GM21447 (cell line): ENCODE results near the gene CACNA1A.
"Not testable (repeated sequence)": the region's sequence is repeated elsewhere in the genome, so short reads cannot be mapped to it uniquely, and the experiment has no call there.

Experiments
- ATAC-seq: cut with Tn5 transposase; IDR thresholded peaks from one replicate; pipeline ENCODE4 v1.9.1; 2021; ENCODE audit not compliant: unreplicated experiment

The CACNA1A gene

DNA sequence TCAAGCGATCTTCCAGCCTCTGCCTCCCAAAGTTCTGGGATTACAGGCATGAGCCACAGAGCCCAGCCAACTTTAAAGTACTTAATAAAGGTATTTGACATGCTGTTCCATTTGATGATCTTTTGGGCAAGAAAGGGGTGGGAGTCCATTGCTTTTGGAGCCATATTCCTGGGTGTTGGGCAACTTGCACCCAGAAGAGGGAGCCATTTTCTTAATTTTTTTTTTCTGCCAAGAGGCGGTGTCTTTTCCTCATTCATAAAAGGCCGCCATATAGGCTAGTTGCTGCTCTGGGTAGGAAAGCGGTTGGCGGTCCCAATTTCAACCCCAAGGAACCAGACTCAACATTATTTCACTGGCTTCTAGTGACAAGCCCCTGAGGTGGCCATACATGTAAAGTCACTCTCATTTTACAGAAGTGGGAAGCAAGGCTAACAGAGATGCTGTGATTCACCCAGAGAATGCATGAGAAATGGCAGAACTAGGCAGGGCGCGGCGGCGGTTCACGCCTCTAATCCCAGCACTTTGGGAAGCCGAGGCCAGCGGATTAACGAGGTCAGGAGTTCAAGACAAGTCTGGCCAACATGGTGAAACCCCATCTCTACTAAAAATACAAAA lies 139.6 kb downstream of the CACNA1A start:
- ATAC-seq, result no peak

DNA sequence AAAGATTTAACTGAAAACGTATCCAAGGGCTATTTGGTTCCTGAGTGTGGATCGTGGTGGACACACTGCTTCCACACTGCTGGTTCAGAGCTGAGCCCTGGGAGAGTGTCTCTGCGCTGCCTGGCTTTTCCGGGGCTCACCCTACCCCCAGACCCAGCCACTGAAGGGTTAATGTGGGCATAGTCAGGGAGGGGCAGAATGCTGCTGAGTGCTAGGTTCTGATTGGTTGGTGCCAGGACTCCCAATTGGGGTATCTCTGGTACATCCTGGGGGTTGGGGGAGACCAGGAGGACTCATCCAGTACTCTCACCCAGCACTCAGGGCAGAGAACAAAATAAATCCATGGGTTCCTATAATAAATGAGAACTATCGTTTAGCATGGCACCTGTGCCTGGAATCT lies 142.3 kb downstream of the CACNA1A start:
- ATAC-seq, result no peak

DNA sequence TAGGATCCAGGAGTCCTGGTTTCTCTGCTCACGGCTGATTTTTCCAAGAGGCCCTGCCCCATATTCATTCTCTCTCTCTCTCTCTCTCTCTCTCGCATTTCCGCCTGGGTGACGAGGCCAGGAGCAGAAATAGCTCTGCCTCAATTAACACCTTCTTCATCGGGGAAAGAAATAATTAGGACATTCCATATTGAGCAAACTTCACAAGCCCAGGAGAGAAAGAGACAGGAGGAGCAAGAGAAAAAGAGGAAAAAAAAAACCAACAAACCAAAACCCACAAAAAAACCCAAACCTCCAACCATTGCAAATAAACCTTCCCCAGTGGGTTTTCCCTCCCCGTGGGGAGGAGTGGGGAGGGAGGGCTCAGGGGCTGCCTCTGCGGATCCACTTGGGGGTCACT lies 143.0 kb downstream of the CACNA1A start:
- no peak for ATAC-seq

DNA sequence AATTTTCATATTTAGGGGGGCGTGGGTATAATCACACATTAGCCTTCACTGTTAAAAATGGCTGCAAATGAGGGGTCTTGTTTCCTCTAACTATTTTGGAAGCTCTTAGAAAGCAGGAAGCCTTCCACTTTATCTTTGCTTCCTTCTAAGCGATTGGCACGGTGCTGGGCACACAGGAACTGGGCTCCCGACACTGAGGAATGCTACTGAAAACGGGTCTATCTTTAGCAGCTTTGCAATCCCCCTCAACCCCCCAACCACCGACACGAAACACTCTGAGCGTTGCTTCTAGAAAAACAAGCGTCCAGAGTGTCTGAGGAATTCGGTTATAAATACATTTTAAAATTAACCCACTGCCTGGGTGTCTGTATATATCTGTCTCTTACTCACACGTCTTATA lies 143.6 kb downstream of the CACNA1A start:
- no peak for ATAC-seq

DNA sequence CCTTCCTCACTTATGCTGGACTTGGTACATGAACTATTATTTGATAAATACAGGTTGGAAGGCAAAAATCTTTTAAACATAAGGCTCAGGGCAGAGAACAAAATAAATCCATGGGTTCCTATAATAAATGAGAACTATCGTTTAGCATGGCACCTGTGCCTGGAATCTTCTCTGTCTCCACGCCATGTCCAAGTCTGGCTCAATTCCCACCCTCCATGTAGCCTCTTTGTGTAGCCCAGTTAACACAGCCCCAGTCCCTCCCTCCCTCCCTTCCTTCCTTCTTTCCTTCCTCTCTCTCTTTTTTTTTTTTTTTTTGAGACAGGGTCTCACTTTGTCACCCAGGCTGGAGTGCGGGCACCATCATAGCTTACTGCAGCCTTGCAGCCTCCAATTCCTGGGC lies 144.6 kb downstream of the CACNA1A start:
- not testable (repeated sequence) for ATAC-seq

DNA sequence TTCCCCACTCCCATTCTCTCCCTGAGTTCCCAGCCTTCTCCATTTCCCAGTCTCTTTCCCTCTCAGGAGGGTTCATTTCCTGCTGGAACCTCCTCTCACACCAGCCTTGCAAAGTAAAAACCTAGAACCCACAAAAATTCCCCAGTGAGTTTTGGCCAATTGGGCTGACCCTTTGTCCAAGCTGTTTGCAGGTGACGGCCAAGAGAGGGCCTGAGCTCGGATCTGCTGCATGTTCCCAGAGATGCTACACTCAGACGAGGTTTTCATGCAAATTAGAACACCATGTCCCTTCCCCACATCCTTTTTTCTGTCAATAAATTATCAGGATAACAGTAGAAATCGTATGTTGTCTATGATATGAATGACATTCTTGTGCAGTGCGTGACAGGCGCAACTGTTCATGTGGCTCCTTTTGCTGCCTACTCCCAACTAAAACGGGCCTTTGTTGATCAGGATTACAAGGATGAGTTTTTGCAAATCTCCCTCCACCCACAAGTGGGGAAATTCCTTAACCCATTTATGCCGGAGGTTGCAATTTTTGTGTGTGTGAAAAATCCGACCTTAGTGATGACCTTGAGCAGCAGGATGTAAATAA lies 149.5 kb downstream of the CACNA1A start:
- no peak for ATAC-seq

DNA sequence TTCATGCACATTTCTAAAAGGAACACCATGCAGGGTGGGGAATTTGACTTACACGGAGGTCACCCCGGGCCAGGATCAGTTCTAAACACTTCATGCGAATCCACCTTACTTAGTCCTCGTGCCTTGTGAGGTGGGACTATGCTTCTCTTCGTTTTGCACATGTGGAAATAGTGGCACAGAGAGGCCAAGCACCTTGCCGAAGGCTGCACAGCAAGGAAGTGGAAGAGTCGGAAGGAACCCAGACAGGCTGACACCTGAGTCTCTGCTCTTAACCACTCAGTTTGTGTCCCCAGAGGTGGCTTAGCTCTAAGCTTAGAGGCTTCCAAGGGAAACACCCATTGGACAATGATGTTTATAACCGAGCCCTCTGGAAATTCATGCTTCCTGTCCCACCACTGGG lies 150.1 kb downstream of the CACNA1A start:
- ATAC-seq, result no peak

DNA sequence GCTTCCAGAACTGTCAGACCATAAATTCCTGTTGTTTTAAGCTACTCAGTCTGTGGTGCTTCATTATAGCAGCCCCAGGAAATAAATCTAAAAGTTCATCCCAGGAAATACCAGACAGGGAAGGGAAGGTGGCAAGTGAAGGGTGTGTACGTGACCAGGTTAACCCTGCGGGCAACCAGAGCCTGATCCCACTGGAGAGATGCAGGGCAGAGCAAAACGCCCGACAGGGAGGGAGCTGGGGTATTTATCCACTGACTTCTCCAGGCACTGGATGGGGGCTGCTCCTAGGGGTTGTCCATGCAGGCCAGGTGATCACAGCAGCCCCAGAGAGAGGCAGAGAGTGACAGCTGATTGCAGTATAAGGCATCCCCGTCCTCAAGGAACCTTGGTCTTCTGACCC lies 150.9 kb downstream of the CACNA1A start:
- ATAC-seq, result no peak

DNA sequence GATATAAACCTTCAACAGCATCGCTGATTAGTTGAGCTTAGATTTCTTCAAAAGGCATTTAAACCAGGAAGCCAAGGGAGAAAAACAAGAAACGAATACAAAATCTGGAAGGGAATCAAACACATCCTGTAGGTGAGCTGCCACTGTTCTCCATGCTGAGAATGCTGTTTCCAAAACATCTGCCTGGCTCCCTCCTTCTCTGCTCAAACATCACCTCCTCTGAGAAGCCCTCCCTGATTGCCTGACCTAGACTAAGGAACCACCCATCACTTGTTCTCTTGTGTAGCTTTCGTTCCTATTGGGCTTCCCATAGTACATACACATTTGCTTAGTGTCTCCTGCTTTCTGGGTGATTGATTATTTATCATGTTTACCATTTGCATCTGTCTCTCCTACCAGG lies 152.7 kb downstream of the CACNA1A start:
- no peak for ATAC-seq

DNA sequence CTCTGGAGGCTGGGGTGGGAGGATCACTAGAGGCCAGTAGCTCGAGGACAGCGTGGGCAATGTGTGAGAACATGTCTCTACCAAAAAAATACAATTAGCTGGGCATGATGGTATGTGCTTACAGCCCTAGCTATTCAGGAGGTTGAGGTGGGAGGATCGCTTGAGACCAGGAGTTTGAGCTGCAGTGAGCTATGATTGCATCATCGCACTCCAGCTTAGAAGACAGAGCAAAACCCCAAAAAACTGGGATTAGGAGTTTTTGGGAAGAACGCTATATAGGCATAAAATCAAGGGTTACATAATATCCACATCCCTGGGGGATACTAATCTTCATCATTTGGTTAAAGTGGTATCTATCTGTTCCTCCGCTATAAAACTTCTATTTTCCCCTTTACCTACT lies 155.5 kb downstream of the CACNA1A start:
- ATAC-seq, result no peak

DNA sequence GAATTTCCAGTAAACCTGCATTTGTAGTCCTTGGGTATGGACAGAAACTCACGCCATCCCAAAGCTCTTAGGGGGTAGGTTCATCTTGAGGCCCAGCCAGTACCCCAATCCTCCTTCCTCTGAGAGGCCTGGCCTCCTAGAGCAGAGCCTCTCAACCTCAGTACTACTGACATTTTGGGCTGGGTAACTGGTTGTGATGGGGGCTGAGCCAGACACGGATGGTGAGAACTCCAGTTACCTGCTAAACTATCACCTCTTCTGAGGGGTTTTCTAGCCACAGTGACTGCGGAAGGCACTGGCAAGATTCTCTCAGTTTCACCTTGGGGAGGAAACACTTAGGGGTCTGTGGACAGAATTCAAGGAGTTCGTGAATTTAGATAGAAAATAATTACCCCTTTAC lies 156.2 kb downstream of the CACNA1A start:
- ATAC-seq, result no peak

DNA sequence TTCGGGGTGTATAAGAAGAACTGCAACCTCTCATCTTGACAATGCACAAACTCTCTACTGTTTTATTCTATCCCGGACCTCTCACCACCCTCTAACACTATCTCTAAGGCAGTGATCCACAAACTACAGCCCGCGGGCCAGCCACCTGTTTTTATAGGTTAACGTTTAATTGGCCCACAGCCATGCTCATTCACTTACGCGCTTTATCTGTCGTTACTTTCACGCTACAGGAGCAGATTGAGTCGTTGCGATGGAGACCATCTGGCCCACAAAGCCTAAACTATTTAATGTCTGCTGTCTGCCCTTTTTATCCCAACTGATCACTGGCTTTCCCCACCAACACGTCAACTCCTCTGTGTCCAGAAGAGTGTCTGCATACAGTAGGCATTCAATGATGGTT lies 158.9 kb downstream of the CACNA1A start:
- no peak for ATAC-seq

DNA sequence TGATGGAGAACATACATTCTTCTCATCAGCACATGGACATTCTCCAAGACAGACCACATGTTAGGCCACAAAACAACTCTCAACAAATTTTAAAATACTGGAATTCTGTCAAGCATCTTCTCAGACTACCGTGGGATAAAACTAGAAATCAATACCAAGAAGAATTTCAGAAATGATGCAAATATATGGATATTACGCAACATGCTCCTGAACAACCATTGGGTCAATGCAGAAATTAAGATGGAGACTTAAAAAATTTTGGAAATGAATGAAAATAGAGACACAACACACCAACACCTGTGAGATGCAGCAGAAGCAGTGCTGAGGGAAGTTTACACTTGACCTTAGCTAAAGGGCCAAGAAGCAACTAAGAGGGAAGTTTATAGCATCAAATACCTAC lies 162.8 kb downstream of the CACNA1A start:
- ATAC-seq, result no peak

DNA sequence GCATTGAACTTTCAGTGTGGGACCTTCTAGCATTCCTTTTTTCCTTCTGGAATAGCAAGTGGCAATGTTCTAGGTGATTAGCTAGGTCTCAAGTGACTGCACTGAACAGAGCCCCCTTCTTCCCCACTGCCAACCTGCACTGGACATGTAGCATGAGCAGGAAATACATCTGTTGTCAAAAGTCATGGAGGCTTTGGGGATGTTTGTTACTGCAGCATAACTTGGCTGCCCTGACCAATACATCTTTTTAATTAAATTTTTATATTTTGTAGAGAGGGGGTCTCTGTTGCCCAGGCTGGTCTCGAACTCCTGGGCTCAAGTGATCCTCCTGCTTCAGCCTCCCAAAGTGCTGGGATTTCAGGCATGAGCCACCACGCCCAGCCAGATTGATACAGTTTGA lies 163.6 kb downstream of the CACNA1A start:
- no peak for ATAC-seq

DNA sequence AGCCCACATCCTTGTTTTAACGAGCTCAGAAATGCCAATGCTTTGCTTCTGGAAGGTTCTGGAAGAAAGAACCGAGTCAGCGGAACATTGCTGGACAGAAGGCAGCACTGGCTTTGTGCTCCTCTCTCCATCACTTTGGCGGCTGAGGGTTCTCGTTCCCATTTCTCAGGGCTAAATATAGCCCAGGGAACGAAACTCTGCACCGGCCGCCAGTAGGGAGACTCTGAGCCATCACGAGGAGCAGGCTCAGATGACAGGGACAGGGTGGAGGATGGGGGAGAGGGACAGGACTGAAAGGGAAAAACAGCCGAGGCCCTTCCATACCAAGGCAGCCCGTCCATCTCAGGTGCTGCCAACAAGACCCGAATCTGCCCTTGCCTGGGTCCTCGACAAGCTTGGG lies 166.4 kb downstream of the CACNA1A start:
- ATAC-seq, result no peak

DNA sequence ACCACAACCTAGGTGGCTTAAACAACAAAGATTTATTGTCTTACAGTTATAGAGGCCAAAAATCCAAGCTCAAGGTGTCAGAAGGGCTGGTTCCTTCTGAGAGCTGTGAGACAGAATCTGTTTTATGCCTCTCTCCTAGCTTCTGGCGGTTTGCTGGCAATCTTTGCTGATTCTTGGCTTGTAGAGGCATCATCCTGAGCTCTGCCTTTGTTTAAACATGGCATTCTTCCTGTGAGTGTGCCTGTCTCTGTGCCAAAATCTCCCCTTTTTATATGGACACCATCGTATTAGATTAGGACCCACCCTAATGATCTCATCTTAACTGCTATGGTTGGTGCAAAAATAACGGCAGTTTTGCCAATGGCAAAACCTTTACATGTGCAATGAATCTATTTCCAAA lies 169.1 kb downstream of the CACNA1A start:
- ATAC-seq, result no peak

DNA sequence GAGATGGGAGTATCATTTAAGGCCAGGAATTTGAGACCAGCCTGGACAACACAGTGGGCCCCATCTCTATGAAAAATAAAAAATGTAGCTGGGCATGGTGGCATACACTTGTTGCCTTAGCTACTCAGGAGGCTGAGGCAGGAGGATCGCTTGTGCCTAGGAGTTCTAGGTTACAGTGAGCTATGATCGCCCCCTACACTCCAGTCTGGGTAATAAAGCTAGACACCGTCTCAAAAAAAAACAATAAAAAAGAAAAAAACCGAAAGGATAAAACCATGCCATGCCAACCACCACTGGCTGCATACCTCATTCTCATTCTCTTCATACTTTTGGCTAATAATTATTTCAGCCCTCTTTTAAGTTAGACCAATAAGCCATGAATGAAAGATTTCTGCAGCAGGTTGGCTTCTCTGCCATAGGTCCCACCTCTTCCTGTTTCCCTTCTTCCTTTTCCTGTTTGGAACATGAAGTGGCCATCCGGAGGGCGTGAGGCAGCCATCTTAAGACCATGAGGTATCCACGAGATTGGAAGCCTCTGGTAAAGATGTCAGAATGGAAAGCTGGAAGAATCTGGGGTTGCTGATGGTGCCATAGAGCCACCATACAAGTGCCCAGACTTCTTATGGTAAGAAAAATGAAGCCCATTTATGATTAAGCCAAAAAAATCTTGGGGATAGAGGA lies 171.3 kb downstream of the CACNA1A start:
- ATAC-seq, result no peak

DNA sequence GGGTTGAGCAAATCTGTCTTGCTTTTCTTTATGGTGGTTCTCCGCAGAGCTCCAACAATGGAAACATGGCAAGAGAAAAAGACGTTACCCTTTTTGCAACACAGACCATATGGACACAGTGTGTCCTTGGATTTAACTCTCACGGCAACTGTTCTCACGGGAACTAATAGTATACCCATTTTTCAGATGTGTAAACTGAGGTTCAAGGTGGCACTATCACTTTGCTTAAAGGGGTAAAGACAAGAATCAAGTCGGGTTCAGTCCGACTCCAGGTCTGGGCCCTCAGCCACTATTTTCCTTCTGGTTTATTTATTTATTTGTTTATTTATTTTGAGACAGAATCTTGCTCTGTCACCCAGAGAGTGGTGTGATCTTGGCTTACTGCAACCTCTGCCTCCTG lies 176.0 kb downstream of the CACNA1A start:
- ATAC-seq, result no peak

DNA sequence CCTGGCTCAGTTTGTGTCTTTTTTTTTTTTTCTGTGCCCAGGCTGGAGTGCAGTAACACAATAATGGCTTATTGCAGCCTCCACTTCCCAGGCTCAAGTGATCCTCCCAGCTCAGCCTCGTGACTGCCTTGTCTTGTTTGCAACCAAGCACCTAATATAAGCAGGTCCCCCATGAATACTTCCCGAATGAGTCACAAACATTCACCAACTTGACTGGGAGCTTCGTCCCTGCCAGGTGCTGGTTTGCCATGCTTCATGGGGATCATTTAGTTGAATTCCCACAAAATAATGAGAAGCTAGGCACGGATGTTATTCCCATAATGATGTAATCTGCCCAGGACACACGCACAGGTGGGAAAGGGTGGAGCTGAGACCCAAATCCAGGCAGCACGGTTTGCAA lies 176.5 kb downstream of the CACNA1A start:
- no peak for ATAC-seq

DNA sequence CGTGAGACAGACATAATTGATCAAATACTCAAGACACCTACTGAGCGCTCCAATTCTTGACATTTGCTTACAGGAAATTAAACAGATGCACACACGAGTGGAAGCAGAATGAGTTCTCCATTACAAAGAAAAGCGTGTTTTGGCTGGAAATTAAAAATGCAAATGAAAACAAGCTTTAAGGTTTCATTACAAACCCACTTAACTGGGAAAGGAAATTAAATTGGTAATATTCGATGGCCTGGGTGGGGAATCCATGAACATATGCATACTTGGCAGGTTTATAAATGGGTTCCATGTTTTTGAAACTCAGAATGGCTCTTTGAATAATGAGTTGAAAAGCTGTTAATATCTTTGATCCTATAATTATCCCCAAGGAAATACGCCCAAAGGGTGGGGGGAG lies 178.0 kb downstream of the CACNA1A start:
- no peak for ATAC-seq

DNA sequence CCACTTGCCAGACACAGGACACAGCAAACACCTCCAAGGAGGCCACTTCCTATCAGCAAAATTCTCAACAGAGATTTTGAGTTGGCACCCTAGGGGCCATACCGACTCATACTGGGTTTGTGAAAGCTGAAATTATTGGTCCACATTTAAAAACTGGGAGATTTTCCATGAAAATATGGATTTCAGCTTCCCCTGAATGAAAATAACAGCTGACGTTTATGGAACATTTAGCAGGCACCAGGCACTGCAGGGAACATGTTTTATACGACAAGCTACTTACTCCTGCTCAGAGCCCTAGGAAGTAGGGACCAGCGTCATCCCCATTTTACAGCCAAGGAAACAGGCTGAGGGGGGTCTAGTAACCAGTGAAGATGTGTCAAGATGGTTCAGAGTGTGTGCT lies 186.8 kb downstream of the CACNA1A start:
- ATAC-seq, result no peak

DNA sequence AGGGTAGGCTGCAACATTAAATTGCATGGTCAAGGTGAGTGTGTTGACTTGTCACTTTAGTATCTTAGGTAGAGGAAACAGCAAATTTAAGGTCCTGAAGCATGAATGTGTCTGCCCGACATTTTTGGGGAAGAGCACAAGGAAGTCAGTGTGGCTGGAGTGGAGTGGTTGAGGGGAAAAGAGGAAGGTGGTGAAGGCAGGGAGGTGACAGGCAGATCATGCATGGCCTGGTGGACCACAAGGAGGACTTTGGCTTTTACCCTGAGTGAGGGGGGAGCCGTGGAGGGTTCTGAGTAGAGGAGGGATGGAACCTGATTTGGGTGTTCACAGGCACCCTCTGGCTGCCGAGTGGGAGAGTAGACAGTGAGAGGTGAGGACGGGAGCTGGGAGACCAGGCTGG lies 188.1 kb downstream of the CACNA1A start:
- ATAC-seq, result no peak

DNA sequence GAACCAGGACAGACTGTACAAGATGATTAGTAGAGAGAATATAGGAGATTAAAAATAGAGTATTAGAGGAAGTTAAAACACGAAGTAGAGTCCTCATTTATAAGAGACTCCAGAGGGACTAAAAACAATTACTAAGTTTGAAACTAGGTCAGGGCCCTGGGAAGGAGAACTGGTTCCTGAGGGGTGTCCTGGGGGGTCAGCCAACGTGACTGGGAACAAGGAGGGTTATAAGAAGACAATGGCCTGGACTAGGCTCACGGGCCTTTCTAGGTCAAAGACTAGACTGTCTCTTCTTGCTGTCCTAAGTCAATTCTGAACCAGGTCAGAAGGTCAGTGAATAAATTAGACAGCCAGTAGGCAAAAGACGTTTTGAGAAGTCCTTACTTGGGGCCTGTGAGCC lies 190.8 kb downstream of the CACNA1A start:
- ATAC-seq, result no peak
